Mesothelial cell of epicardium (in vitro differentiated cells): ENCODE data around the gene PRPF18. TPM values are rescaled to one million over a fixed set of nuclear protein-coding genes. Genes with fewer than 3 reads are reported as not detected.
A peak's percentile ranks its signal among the peaks of the same experiment; 100 is the strongest.

Experiments
- DNase-seq, 2 experiments: peaks; one replicate each; pipeline ENCODE4 v3.0.0; 2021; ENCODE audit warnings: low spot score in 2 of 2; ENCODE audit not compliant: unreplicated experiment in 2 of 2
- H3K27ac Mint-ChIP-seq: 2 replicates; pipeline ENCODE4 v1.8.0; 2021; ENCODE audit warnings: mixed read lengths
- H3K27me3 Mint-ChIP-seq: 2 replicates; pipeline ENCODE4 v1.8.0; 2021; ENCODE audit warnings: low read depth, mixed read lengths
- H3K36me3 Mint-ChIP-seq: 2 replicates; pipeline ENCODE4 v1.8.0; 2021; ENCODE audit warnings: mixed read lengths
- H3K4me1 Mint-ChIP-seq: 2 replicates; pipeline ENCODE4 v1.8.0; 2021; ENCODE audit warnings: mixed read lengths
- H3K4me3 Mint-ChIP-seq: 2 replicates; pipeline ENCODE4 v1.8.0; 2021; ENCODE audit warnings: mild to moderate bottlenecking, moderate library complexity, mixed read lengths
- H3K9me3 Mint-ChIP-seq: 2 replicates; pipeline ENCODE4 v1.8.0; 2021; ENCODE audit warnings: mixed read lengths
- total RNA-seq: library from RNA; stranded (reverse); gene quantifications from 3 replicates; pipeline ENCODE4 v1.2.1, GENCODE V29; 2021
- TF ChIP-seq, protein P1 (sequence below): fragments of 200-600 bp; sonication (generic); IDR thresholded peaks from one replicate; pipeline ENCODE4 v1.5.0; 2021; ENCODE audit warnings: antibody characterized with exemption; ENCODE audit not compliant: unreplicated experiment

PRPF18 gene
- total RNA-seq, 1 donor from 2014 or later = 18.9 TPM

DNA sequence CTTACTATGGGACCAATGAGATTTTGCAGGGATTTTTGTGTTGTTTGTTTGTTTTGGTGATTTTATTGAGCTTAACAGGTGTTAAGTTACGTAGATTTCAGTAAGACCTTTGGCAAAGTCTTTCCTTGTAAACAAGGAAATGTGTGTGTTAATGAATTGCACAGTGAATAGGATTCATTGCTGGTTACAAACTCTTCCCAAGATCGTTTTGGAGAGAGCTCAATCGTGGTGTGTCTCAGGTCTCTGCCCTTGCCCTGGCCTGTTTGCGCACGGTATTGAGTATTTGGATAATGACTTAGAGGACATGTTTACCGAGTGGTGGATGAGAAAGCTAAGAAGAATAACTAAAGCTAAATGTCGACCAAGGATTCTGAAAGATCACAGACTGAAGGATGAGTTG is 41.9 kb downstream of the PRPF18 start:
- Mint-ChIP-seq H3K9me3 (no peaks in the 10 kb centered on the region), H3K36me3 (peaks cover 13% of the 10 kb centered on the region), H3K27me3 (no peaks in the 10 kb centered on the region), H3K27ac (peak overlapping the region; percentile 17), H3K4me1 (peaks cover 10% of the 10 kb centered on the region), H3K4me3 (no peak overlapping the region)
- no peak for DNase-seq
- TF ChIP-seq, protein P1, sequence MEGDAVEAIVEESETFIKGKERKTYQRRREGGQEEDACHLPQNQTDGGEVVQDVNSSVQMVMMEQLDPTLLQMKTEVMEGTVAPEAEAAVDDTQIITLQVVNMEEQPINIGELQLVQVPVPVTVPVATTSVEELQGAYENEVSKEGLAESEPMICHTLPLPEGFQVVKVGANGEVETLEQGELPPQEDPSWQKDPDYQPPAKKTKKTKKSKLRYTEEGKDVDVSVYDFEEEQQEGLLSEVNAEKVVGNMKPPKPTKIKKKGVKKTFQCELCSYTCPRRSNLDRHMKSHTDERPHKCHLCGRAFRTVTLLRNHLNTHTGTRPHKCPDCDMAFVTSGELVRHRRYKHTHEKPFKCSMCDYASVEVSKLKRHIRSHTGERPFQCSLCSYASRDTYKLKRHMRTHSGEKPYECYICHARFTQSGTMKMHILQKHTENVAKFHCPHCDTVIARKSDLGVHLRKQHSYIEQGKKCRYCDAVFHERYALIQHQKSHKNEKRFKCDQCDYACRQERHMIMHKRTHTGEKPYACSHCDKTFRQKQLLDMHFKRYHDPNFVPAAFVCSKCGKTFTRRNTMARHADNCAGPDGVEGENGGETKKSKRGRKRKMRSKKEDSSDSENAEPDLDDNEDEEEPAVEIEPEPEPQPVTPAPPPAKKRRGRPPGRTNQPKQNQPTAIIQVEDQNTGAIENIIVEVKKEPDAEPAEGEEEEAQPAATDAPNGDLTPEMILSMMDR = no peak

DNA sequence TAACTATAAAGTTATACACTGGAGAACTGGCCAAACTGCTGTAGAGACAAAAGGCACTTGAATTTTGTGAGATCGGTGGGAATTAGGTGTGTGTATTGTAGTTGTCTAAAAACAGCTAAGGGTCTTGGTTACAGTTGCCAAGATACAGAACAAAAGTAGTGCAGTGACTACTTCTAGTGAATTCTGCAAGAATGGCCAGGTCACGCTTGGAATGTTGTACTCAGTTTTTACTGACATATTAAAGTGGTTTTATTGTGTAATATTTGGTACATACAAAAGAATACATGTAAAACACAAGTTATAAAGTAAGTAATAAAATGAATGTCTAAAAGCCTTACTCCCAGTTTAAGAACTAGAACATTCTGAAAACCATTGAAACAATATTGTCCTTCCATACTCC is 42.4 kb downstream of the PRPF18 start:
- Mint-ChIP-seq H3K36me3 (peaks cover 13% of the 10 kb centered on the region), H3K27me3 (no peaks in the 10 kb centered on the region), H3K4me1 (peaks cover 10% of the 10 kb centered on the region), H3K4me3 (no peak overlapping the region), H3K27ac (no peak overlapping the region), H3K9me3 (no peaks in the 10 kb centered on the region)
- TF ChIP-seq, protein P1 = no peak
- no peak for DNase-seq

DNA sequence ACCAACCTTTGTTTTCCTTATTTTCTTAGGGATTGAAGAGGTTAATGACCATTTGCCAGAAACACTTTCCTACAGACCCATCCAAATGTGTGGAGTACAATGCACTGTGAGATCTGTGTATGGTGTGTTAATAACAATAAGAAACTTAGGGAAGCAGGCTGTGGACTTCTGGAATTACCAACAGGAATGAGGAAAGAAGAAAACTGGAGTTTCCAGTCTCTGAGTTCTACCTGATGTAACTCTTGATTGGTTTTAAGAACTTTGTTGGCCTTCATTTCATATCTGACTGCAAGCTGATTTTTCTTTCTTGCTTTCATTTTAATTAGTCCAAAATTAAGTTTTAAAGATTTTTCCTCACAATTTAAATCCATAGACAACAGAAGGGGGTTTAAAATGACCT is 43.5 kb downstream of the PRPF18 start:
- Mint-ChIP-seq H3K36me3 (peaks cover 18% of the 10 kb centered on the region), H3K4me3 (no peak overlapping the region), H3K27ac (peak overlapping the region; percentile 57), H3K4me1 (peaks cover 10% of the 10 kb centered on the region), H3K27me3 (no peaks in the 10 kb centered on the region), H3K9me3 (no peaks in the 10 kb centered on the region)
- no peak for DNase-seq
- TF ChIP-seq, protein P1 = no peak

DNA sequence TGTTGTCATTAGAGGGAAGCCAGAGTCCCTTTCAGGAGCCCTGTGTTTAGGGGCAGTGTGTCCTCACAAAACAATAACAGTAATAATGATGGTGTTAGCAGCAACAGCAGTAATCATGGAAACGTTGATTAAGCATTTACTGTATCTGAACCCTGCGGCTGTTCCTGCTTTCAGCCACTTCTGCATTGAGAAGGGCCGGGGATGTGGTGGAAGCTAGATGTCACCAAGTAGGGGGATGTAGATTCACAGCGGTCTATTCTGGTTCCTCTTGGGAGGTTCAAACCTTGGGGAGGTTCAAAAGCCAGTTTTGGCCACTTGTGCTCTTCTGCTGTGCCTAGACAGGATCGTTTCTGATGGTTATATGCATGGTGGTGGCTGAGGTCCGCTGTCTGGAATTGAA is 44.8 kb downstream of the PRPF18 start:
- Mint-ChIP-seq H3K27me3 (no peaks in the 10 kb centered on the region), H3K4me1 (peaks cover 10% of the 10 kb centered on the region), H3K27ac (no peak overlapping the region), H3K36me3 (peaks cover 15% of the 10 kb centered on the region), H3K4me3 (no peak overlapping the region), H3K9me3 (no peaks in the 10 kb centered on the region)
- no peak for DNase-seq
- TF ChIP-seq, protein P1 = no peak

DNA sequence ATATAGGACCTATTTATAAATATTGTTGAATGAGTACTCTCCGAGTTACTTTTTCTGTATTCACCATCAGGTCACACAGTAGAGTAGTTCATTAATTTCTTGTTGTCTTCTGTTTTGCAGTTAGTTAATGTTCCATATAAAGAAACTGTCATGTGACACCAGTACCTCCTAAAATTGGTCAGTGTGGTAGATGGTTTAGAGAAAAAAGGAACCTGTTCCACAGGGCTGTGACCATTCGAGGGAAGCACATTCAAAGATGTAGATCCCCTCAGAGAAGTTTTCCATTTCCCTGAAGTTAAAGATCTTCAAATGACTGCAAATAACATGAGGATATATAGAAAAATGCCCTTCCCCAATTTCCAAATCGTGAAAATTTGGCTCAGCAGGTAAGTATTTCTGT is 45.7 kb downstream of the PRPF18 start:
- TF ChIP-seq, protein P1 = no peak
- H3K36me3 Mint-ChIP-seq = peaks cover 15% of the 10 kb centered on the region
- H3K27me3 Mint-ChIP-seq = no peaks in the 10 kb centered on the region
- H3K27ac Mint-ChIP-seq = peak overlapping the region; percentile 43
- DNase-seq = no peak
- H3K9me3 Mint-ChIP-seq = no peaks in the 10 kb centered on the region
- no peak overlapping the region for H3K4me3 Mint-ChIP-seq
- H3K4me1 Mint-ChIP-seq = peaks cover 12% of the 10 kb centered on the region

DNA sequence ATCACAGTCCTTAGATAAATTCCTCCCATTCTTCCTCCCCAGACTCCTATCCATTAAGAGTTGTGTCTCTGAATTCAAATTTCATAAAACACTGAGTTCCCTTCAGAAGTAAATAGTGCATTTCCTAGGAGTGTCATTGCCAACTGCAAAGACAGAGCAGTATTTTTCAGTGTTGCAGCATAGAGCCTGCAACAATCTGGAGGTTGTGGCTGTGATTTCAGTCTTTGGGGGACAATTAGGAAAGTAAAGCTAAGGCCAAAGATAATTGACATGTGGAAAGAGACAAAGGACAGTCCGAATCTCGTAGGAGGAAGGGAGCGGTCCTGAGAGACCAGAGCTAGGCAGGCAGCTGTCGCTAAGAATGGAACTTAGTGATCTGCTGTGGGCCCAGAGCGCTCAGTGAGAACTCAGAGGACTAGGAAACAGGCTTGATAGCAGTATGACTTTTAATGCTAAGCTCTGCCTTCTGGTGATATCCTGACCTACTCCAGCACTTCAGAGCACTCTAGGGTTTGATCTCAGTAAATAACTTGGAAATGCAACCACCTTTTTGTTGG is 46.2 kb downstream of the PRPF18 start:
- Mint-ChIP-seq H3K27me3 (no peaks in the 10 kb centered on the region), H3K27ac (peak overlapping the region; percentile 43), H3K4me3 (no peak overlapping the region), H3K9me3 (no peaks in the 10 kb centered on the region), H3K36me3 (peaks cover 18% of the 10 kb centered on the region), H3K4me1 (peaks cover 17% of the 10 kb centered on the region)
- TF ChIP-seq, protein P1 = no peak
- DNase-seq = no peak
